DND-41 (cell line): Measurements from ENCODE around the gene C1orf146.

Experiments used
- ATAC-seq: fragments of 200-7000 bp; cut with Tn5 transposase; 3 replicates; pipeline ENCODE4 v1.9.1; 2021; ENCODE audit warnings: low read depth; ENCODE audit not compliant: insufficient read depth
- DNase-seq: peaks from one replicate; pipeline ENCODE4 v3.0.0-alpha.2; 2020
- H2AFZ ChIP-seq: 2 replicates; pipeline ENCODE4 v1.6.0; 2012; ENCODE audit warnings: low read depth, low read length
- H3K27ac ChIP-seq: 2 replicates; pipeline ENCODE4 v1.5.1; 2012; ENCODE audit warnings: low read length, inconsistent platforms
- H3K27me3 ChIP-seq: fragments of 200-600 bp; sonication (generic); 2 replicates; pipeline ENCODE4 v1.6.0; 2012; ENCODE audit warnings: low read length, mild to moderate bottlenecking, inconsistent platforms; ENCODE audit not compliant: insufficient read depth, poor library complexity
- H3K36me3 ChIP-seq: 2 replicates; pipeline ENCODE4 v1.5.1; 2012; ENCODE audit warnings: low read length, inconsistent platforms; ENCODE audit not compliant: insufficient read depth
- H3K4me1 ChIP-seq: 2 replicates; pipeline ENCODE4 v1.5.1; 2012; ENCODE audit warnings: mild to moderate bottlenecking, low read length; ENCODE audit not compliant: insufficient read depth
- H3K4me2 ChIP-seq: 2 replicates; pipeline ENCODE4 v1.6.0; 2012; ENCODE audit warnings: mild to moderate bottlenecking, moderate library complexity, low read length, inconsistent platforms; ENCODE audit not compliant: insufficient read depth
- H3K4me3 ChIP-seq, 2 experiments: fragments of 200-600 bp in 1 of 2; shearing (Covaris generic) in 1 of 2; 2 replicates each; pipeline ENCODE4 v1.5.1; 2012 to 2016; ENCODE audit warnings: inconsistent platforms in 2 of 2, low read length in 2 of 2, mild to moderate bottlenecking in 2 of 2, low read depth in 1 of 2, moderate library complexity in 1 of 2
- H3K79me2 ChIP-seq: 2 replicates; pipeline ENCODE4 v1.6.0; 2012; ENCODE audit warnings: low read length, inconsistent platforms; ENCODE audit not compliant: insufficient read depth
- H3K9ac ChIP-seq: 2 replicates; pipeline ENCODE4 v1.6.0; 2012; ENCODE audit warnings: low read depth, mild to moderate bottlenecking, inconsistent platforms, low read length, moderate library complexity
- H3K9me3 ChIP-seq: 2 replicates; pipeline ENCODE4 v1.5.1; 2012; ENCODE audit warnings: low read length, moderate library complexity, mild to moderate bottlenecking, inconsistent platforms; ENCODE audit not compliant: insufficient read depth, severe bottlenecking
- H4K20me1 ChIP-seq: 2 replicates; pipeline ENCODE4 v1.6.0; 2012; ENCODE audit warnings: low read length; ENCODE audit not compliant: insufficient read depth
- CTCF ChIP-seq: IDR thresholded peaks from 2 replicates; pipeline ENCODE4 v1.5.1; 2012; ENCODE audit warnings: borderline replicate concordance, low read length, moderate library complexity, mild to moderate bottlenecking; ENCODE audit not compliant: poor library complexity, severe bottlenecking; ENCODE audit errors: extremely low read depth
- EZH2 ChIP-seq: IDR thresholded peaks from 3 replicates; pipeline ENCODE4 v1.6.1; 2012; ENCODE audit warnings: borderline replicate concordance, low read depth, mild to moderate bottlenecking, moderate library complexity, low read length, inconsistent platforms; ENCODE audit not compliant: severe bottlenecking

The C1orf146 gene

GRCh38 chr1:92259350-92259749 is 41.6 kb downstream of the C1orf146 start:
- H4K20me1 ChIP-seq: no peaks in the 10 kb centered on the region
- ATAC-seq: no peak

GRCh38 chr1:92262516-92262915 is 44.8 kb downstream of the C1orf146 start:
- no peak for DNase-seq
- Histone ChIP-seq H3K36me3 (peaks cover 77% of the 10 kb centered on the region), H3K9me3 (no peaks in the 10 kb centered on the region)

More at GRCh38 chr1:92259350-92259749, 41.6 kb downstream of the C1orf146 start:
- DNase-seq: no peak
- H2AFZ ChIP-seq: no peak overlapping the region
- H3K36me3 ChIP-seq: peaks cover 73% of the 10 kb centered on the region
- no peak overlapping the region for H3K4me2 ChIP-seq
- TF ChIP-seq EZH2 (no peak), CTCF (no peak)
- H3K9ac ChIP-seq: no peak overlapping the region
- no peaks in the 10 kb centered on the region for H3K4me1 ChIP-seq
- no peak overlapping the region for H3K27ac ChIP-seq
- no peaks in the 10 kb centered on the region for H3K79me2 ChIP-seq
- H3K27me3 ChIP-seq: no peaks in the 10 kb centered on the region
- H3K4me3 ChIP-seq: no peak overlapping the region
- no peaks in the 10 kb centered on the region for H3K9me3 ChIP-seq

GRCh38 chr1:92273039-92273438 is 55.3 kb downstream of the C1orf146 start:
- Histone ChIP-seq H3K9ac (no peak overlapping the region), H3K27ac (no peak overlapping the region), H3K27me3 (no peaks in the 10 kb centered on the region), H3K9me3 (no peaks in the 10 kb centered on the region), H3K36me3 (peaks cover 83% of the 10 kb centered on the region), H3K4me2 (no peak overlapping the region), H3K4me3 (no peak overlapping the region), H3K4me1 (no peaks in the 10 kb centered on the region), H4K20me1 (no peaks in the 10 kb centered on the region), H3K79me2 (no peaks in the 10 kb centered on the region), H2AFZ (no peak overlapping the region)
- no peak for TF ChIP-seq CTCF
- TF ChIP-seq EZH2: no peak
- DNase-seq (no peak), ATAC-seq (no peak)

More at GRCh38 chr1:92262516-92262915, 44.8 kb downstream of the C1orf146 start:
- TF ChIP-seq CTCF (no peak), EZH2 (no peak)
- H3K27ac ChIP-seq: no peak overlapping the region
- H3K27me3 ChIP-seq: no peaks in the 10 kb centered on the region
- no peaks in the 10 kb centered on the region for H3K79me2 ChIP-seq
- no peaks in the 10 kb centered on the region for H3K4me1 ChIP-seq
- H3K4me2 ChIP-seq: no peak overlapping the region
- ATAC-seq: no peak
- no peak overlapping the region for H3K9ac ChIP-seq
- no peaks in the 10 kb centered on the region for H4K20me1 ChIP-seq
- no peak overlapping the region for H2AFZ ChIP-seq
- no peak overlapping the region for H3K4me3 ChIP-seq

- Histone ChIP-seq H3K27ac (no peak overlapping the region), H3K36me3 (peaks cover 85% of the 10 kb centered on the region), H3K27me3 (no peaks in the 10 kb centered on the region), H3K9ac (no peak overlapping the region), H3K79me2 (no peaks in the 10 kb centered on the region), H2AFZ (no peak overlapping the region), H3K4me2 (no peak overlapping the region), H3K4me3 (no peak overlapping the region), H3K4me1 (no peaks in the 10 kb centered on the region), H4K20me1 (no peaks in the 10 kb centered on the region), H3K9me3 (no peaks in the 10 kb centered on the region)
- ATAC-seq (no peak), DNase-seq (no peak)
- TF ChIP-seq EZH2 (no peak), CTCF (no peak)
Measured at GRCh38 chr1:92274939-92275338, 57.2 kb downstream of the C1orf146 start.
